Endometrial microvascular endothelial cells (primary cell): ENCODE measurements around the gene ZCCHC7. TPM values are rescaled to one million over a fixed set of nuclear protein-coding genes. Genes with fewer than 3 reads are reported as not detected.

ENCODE experiments used
- in situ Hi-C: cut with HindIII; loops from 2 replicates; pipeline ENCODE4 v1.10.0; 2017; ENCODE audit warnings: low sequenced_read_pairs, low pct_unique_long_range_greater_than_20kb; ENCODE audit errors: inconsistent ontology term
- total RNA-seq: library from RNA; depleted of rRNA; stranded (reverse); fragments of >200 nt; gene quantifications from one replicate; pipeline ENCODE4 v1.2.3, GENCODE V29; 2015; ENCODE audit errors: inconsistent ontology term

Gene ZCCHC7
- total RNA-seq, 1 donor from 2014 or later: 8.3 TPM

DNA sequence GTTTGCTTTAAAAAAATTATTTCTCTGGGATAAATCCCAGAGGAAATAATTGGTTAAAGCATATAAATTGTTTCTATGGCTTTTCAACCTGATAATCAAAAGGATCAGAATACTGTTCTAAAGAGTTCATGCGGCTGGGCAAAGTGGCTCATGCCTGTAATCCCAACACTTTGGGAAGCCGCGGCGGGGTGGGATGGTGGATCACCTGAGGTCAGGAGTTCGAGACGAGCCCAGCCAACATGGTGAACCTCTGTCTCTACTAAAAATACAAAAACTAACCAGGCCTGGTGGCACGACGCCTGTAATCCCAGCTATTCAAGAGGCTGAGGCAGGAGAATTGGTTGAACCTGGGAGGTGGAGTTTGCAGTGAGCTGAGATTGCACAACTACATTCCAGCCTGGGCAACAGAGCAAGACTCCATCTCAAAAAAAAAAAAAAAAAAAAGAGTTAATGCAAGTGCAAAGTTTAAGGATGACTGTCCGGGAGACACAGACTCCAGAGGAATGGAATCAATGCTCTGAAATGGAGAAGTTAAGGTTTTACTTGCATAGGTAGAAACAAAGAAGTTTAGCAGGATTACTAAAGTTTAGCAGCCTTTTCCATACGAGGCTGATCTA is 285.5 kb downstream of the ZCCHC7 start:
- in situ Hi-C loops: no loop called here

DNA sequence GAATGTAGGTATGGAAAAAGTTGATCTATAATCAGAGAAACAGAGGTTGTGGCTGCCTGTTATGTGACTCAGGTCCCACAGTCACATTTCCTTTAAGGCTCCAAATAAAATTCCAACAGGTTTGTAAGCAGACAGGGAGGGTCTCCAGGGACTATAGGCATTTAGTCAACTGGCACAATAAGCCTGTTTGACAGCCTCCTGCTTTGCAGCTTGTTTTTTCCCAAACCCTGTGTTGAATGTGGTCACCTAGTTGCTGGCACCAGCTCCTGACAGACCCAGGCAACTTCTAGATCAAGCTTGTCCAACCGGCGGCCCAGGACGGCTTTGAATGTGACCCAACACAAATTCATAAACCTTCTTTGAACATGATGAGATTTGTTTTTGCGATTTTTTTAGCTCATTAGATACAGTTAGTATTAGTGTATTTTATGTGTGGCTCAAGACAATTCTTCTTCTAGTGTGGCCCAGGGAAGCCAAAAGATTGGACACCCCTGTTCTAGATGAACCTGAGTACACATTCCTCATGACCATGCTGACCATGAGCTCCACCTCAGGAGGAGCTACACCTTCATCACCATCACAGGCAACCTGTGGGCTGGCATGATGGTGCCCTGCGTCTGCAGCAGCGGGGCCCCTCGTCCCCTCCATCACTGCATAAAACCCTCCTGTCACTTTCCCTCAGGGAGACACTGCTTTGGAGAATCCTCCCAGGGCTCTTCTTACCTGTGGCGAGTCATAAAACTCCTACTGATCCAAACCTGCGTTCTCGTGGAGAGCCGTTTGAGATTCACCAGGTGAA is 286.4 kb downstream of the ZCCHC7 start:
- in situ Hi-C loops: no loop called here

GRCh38 chr9:37407468-37407867 is 287.1 kb downstream of the ZCCHC7 start:
- in situ Hi-C loops: no loop called here

Other genes starting within 250 kb of the ZCCHC7 start
- not detected for gene PAX5, start 86.3 kb upstream of the ZCCHC7 start, total RNA-seq